ENCODE data around the gene RASGRF2. TPM values are rescaled to one million over a fixed set of nuclear protein-coding genes. Genes with fewer than 3 reads are reported as not detected.

RASGRF2 gene
- total RNA-seq, 4 donors from 2014 or later = 1.0 to 5.3 (median 1.8) TPM

DNA sequence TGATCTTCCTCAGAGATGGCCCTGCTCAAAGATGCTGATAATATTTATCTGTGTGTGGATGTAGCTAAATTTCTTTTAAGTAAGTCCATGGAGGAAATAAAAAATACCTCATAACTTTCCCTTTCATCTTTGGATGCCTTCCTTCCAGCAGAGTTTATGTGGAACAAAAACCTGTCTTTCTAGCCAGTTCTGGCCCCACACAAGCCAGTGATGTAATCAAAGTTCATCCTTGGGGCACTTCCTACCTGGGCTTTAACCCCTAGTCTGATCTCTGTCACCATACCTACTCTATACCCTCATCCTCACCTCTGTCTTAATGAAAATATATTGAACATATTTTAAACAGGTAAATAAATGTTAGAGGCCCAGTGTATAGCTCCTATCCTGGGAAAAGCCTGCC is 39.8 kb upstream of the RASGRF2 start:
- intact Hi-C loops (cut with DNase I; ENCODE audit: low total_unique reads) = no loop called here
- no peak for DNase-seq (ENCODE audit: low spot score in 2 of 2)
- H3K4me3 ChIP-seq (ENCODE audit: low read depth, poor library complexity, severe bottlenecking) = no peak overlapping the region
- TF ChIP-seq POLR2A (IDR thresholded peaks at IDR 0.05) = no peak
- TF ChIP-seq, protein P1, sequence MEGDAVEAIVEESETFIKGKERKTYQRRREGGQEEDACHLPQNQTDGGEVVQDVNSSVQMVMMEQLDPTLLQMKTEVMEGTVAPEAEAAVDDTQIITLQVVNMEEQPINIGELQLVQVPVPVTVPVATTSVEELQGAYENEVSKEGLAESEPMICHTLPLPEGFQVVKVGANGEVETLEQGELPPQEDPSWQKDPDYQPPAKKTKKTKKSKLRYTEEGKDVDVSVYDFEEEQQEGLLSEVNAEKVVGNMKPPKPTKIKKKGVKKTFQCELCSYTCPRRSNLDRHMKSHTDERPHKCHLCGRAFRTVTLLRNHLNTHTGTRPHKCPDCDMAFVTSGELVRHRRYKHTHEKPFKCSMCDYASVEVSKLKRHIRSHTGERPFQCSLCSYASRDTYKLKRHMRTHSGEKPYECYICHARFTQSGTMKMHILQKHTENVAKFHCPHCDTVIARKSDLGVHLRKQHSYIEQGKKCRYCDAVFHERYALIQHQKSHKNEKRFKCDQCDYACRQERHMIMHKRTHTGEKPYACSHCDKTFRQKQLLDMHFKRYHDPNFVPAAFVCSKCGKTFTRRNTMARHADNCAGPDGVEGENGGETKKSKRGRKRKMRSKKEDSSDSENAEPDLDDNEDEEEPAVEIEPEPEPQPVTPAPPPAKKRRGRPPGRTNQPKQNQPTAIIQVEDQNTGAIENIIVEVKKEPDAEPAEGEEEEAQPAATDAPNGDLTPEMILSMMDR (IDR thresholded peaks at IDR 0.05) = no peak

DNA sequence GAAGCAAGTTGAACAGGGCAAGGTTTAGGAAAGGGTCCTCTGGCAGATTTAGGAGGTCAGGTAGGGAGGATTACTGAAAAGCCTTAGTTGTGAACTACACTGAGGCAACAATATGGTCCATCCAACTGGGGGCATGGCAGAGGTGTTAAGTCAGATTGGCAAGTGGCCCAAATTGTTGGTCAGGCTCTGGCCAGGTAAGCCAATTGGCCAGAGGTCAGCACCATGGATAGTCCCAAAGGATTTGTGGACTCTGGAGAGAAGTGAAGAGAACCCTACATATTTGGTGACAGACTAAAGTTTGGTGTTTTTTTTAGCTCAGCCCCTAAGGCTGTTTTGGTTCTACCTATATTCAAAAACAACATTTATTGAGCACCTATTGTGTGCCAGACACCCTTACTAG is 39.1 kb upstream of the RASGRF2 start:
- intact Hi-C loops (cut with DNase I; ENCODE audit: low total_unique reads) = no loop called here
- no peak for TF ChIP-seq POLR2A (IDR thresholded peaks at IDR 0.05)
- H3K4me3 ChIP-seq (ENCODE audit: low read depth, poor library complexity, severe bottlenecking) = no peak overlapping the region
- DNase-seq (ENCODE audit: low spot score in 2 of 2) = no peak

DNA sequence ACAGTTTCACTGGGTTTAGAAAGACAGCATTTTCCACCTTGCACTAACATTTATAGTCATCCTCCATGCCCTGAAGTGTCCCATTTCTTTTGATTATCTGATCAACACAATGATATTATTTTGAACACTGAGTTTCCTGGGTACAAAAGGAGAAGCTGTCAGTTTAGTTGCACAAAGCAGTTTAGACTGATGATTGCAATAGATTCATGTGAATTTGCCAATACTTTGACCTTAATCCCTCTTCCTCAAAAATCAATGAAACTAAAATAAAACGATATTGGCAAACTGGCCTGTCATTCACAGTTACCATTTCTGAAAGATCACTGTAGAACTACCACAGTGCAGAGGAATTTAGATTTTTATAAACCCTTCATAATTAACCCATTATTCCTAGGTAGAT is 34.2 kb upstream of the RASGRF2 start:
- TF ChIP-seq POLR2A (IDR thresholded peaks at IDR 0.05) = no peak
- TF ChIP-seq, protein P1 (IDR thresholded peaks at IDR 0.05) = no peak
- H3K4me3 ChIP-seq (ENCODE audit: low read depth, poor library complexity, severe bottlenecking) = no peak overlapping the region
- intact Hi-C loops (cut with DNase I; ENCODE audit: low total_unique reads) = no loop called here
- no peak for DNase-seq (ENCODE audit: low spot score in 2 of 2)
- WGBS, 2 donors = 90 to 91% methylated on average over 1 of the region's 1 CpG

DNA sequence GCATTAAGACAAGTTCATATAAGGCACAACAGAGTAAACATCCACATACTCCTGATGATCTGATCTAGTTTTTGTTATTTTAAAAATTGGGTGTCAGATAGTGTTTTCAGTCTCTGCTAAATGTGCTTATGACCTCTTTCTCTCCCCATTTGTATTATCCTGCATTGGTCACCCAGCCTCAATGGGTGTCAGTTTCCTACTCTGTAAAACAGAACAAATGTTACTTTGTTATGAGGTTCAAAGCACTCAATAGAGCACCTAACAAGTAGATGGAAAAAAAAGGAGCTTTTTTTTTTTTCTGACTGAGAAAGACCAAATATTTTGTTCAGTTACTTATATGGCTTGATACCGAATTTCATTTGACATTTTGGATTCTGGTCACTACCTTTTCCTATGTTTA is 33.6 kb upstream of the RASGRF2 start:
- no peak for DNase-seq (ENCODE audit: low spot score in 2 of 2)
- intact Hi-C loops (cut with DNase I; ENCODE audit: low total_unique reads) = no loop called here
- H3K4me3 ChIP-seq (ENCODE audit: low read depth, poor library complexity, severe bottlenecking) = no peak overlapping the region
- TF ChIP-seq, protein P1 (IDR thresholded peaks at IDR 0.05) = no peak
- no peak for TF ChIP-seq POLR2A (IDR thresholded peaks at IDR 0.05)
- WGBS, 2 donors = 84 to 89% methylated on average over 1 of the region's 1 CpG

DNA sequence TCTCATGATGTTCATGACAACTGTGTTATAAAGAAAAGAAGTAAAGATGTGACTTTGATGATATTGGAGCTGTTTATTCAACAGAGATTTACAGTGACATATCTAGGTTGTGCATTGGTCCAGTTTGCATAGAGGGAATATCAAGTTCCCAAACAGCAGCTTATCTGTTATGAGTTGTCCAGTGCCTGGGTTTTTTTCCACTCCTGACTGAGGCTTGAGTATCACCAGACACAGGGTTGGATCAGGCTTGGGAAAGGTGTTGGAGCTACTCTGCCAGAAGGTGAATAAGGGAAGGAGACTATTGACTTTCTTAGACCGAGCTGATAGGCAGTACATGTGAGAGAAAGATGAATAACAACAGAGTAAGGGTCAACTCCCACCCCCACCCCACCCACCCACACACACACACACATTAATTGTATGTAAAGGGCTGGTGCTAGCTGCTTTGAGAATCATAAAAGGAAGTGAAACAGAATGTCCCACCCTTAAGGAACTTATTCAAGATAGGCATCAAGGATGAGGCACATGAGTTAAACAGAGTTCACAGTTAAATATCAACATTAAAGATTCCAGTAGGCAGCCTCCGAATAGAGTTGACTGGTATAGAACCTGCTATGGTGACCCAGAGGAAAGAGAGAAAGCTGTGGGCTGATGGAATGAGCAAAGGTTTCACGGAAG is 33.0 kb upstream of the RASGRF2 start:
- no peak for DNase-seq (ENCODE audit: low spot score in 2 of 2)
- TF ChIP-seq, protein P1 (IDR thresholded peaks at IDR 0.05) = no peak
- TF ChIP-seq POLR2A (IDR thresholded peaks at IDR 0.05) = no peak
- WGBS, 2 donors = 80 to 88% methylated on average over 3 of the region's 3 CpGs
- H3K4me3 ChIP-seq (ENCODE audit: low read depth, poor library complexity, severe bottlenecking) = no peak overlapping the region
- intact Hi-C loops (cut with DNase I; ENCODE audit: low total_unique reads) = no loop called here

DNA sequence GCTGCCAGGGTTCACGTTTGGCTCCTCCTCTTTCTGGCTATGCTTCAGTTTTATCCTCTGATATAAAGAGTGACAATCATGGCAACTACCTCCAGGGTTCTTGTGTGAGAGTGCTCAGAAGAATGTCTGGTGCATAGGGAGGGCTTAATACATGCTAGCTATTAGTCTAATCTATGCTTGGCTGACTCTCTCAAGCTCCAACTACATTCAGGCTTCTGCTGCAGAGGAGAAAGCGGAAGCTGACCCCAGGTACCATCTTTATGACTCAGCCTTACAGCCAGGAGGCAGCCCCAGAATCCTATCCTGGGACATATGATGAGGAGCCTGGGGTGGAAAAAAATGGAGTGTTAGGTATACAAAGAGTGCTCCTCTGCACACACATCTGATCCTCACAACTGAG is 32.1 kb upstream of the RASGRF2 start:
- TF ChIP-seq, protein P1 (IDR thresholded peaks at IDR 0.05) = no peak
- TF ChIP-seq POLR2A (IDR thresholded peaks at IDR 0.05) = no peak
- intact Hi-C loops (cut with DNase I; ENCODE audit: low total_unique reads) = no loop called here
- H3K4me3 ChIP-seq (ENCODE audit: low read depth, poor library complexity, severe bottlenecking) = no peak overlapping the region
- WGBS, 2 donors = 57 to 67% methylated on average over 2 of the region's 2 CpGs
- no peak for DNase-seq (ENCODE audit: low spot score in 2 of 2)
